ENCODE results near the gene SH2D7. TPM values are rescaled to one million over a fixed set of nuclear protein-coding genes. Genes with fewer than 3 reads are reported as not detected.
A peak's percentile ranks its signal among the peaks of the same experiment; 100 is the strongest.

SH2D7 gene
- total RNA-seq (not detected), total RNA-seq (0 to 0.08 reads per million in 2 donors)

DNA sequence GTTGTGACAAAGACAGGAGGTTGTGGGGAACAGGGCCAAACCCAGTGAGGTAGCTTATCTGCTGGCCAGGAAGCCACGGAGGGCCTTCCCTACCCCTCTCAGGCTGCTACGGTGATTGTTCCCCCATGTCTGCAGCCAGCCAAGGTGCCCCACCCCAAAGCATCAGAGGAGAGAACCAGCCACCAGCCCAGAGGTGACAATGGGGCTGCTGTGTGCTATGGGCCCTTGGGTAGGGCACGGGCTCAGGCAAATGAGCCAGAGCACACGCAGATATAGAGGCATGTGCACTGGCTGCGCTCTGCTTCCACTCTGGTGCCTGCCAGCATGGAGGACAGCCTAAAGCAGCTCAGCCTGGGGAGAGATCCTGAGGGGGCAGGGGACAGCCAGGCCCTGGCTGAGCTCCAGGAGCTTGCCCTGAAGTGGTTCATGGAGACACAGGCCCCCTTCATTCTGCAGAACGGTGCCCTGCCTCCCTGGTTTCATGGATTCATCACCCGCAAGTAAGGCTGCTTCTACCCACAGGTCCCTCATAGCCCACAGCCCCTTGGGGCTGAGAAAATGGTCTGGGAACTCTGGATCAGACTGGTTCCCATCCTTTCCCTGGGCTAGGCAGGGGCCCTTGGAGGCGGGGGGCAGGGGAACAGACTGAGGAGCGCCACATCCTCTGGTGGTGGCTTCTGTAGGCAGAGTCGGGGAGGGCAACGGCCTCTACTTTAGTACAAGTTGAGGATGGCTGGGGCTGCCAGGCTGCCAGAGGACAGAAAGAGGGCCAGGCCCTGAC, at the start of gene SH2D7:
TSS of gene SH2D7 (plus strand) at position 301 of the 781 bp plus-strand sequence. CDS start at position 325, 24 bp downstream.
- H3K9me3 ChIP-seq (ENCODE audit: control insufficient read depth, low read length, poor library complexity, severe bottlenecking), result no peaks in the 10 kb centered on the region
- Mint-ChIP-seq H3K36me3 (ENCODE audit: low read depth) (peaks cover 2% of the 10 kb centered on the region), H3K27me3 (peaks cover 14% of the 10 kb centered on the region), H3K27ac (no peak within 1 kb of the TSS), H3K4me3 (no peak within 1 kb of the TSS), H3K4me1 (peaks cover 5% of the 10 kb centered on the region)
- no peak for ATAC-seq
- DNase-seq, result no peak

GRCh38 chr15:78044407-78045155, 47.8 kb upstream of the SH2D7 start:
- no peaks in the 10 kb centered on the region for H3K27me3 Mint-ChIP-seq
- H3K27ac Mint-ChIP-seq, result no peak overlapping the region
- no peaks in the 10 kb centered on the region for H3K9me3 ChIP-seq (ENCODE audit: control insufficient read depth, low read length, poor library complexity, severe bottlenecking)
- H3K4me3 Mint-ChIP-seq, result peak overlapping the region; percentile 28
- ATAC-seq (peak; percentile 68), DNase-seq (no peak)
- H3K36me3 Mint-ChIP-seq (ENCODE audit: low read depth), result peaks cover 7% of the 10 kb centered on the region
- peaks cover 71% of the 10 kb centered on the region for H3K4me1 Mint-ChIP-seq

- peaks cover 7% of the 10 kb centered on the region for H3K36me3 Mint-ChIP-seq (ENCODE audit: low read depth)
- H3K9me3 ChIP-seq (ENCODE audit: control insufficient read depth, low read length, poor library complexity, severe bottlenecking), result no peaks in the 10 kb centered on the region
- ATAC-seq (no peak), DNase-seq (no peak)
- H3K27me3 Mint-ChIP-seq, result no peaks in the 10 kb centered on the region
- no peak overlapping the region for H3K27ac Mint-ChIP-seq
- H3K4me3 Mint-ChIP-seq, result no peak overlapping the region
- peaks cover 71% of the 10 kb centered on the region for H3K4me1 Mint-ChIP-seq
Measured at GRCh38 chr15:78045189-78045588, 47.2 kb upstream of the SH2D7 start.

- Mint-ChIP-seq H3K36me3 (ENCODE audit: low read depth) (peaks cover 7% of the 10 kb centered on the region), H3K27me3 (no peaks in the 10 kb centered on the region), H3K4me1 (peaks cover 80% of the 10 kb centered on the region), H3K4me3 (peak overlapping the region; percentile 73), H3K27ac (no peak overlapping the region)
- DNase-seq (no peak), ATAC-seq (peak; percentile 10)
- H3K9me3 ChIP-seq (ENCODE audit: control insufficient read depth, low read length, poor library complexity, severe bottlenecking), result no peaks in the 10 kb centered on the region
Measured at GRCh38 chr15:78046796-78047341, 45.5 kb upstream of the SH2D7 start.

- Mint-ChIP-seq H3K4me3 (peak overlapping the region; percentile 73), H3K27ac (no peak overlapping the region), H3K36me3 (ENCODE audit: low read depth) (peaks cover 6% of the 10 kb centered on the region), H3K4me1 (peaks cover 83% of the 10 kb centered on the region), H3K27me3 (no peaks in the 10 kb centered on the region)
- DNase-seq (no peak), ATAC-seq (peak; percentile 25)
- H3K9me3 ChIP-seq (ENCODE audit: control insufficient read depth, low read length, poor library complexity, severe bottlenecking), result no peaks in the 10 kb centered on the region
Measured at GRCh38 chr15:78047761-78048627, 44.4 kb upstream of the SH2D7 start.

GRCh38 chr15:78048628-78048920, 43.8 kb upstream of the SH2D7 start:
- no peak for DNase-seq
- no peaks in the 10 kb centered on the region for H3K9me3 ChIP-seq (ENCODE audit: control insufficient read depth, low read length, poor library complexity, severe bottlenecking)
- no peak overlapping the region for H3K27ac Mint-ChIP-seq
- H3K4me3 Mint-ChIP-seq, result no peak overlapping the region
- H3K36me3 Mint-ChIP-seq (ENCODE audit: low read depth), result peaks cover 9% of the 10 kb centered on the region
- H3K27me3 Mint-ChIP-seq, result no peaks in the 10 kb centered on the region
- no peak for ATAC-seq
- H3K4me1 Mint-ChIP-seq, result peaks cover 84% of the 10 kb centered on the region

DNA sequence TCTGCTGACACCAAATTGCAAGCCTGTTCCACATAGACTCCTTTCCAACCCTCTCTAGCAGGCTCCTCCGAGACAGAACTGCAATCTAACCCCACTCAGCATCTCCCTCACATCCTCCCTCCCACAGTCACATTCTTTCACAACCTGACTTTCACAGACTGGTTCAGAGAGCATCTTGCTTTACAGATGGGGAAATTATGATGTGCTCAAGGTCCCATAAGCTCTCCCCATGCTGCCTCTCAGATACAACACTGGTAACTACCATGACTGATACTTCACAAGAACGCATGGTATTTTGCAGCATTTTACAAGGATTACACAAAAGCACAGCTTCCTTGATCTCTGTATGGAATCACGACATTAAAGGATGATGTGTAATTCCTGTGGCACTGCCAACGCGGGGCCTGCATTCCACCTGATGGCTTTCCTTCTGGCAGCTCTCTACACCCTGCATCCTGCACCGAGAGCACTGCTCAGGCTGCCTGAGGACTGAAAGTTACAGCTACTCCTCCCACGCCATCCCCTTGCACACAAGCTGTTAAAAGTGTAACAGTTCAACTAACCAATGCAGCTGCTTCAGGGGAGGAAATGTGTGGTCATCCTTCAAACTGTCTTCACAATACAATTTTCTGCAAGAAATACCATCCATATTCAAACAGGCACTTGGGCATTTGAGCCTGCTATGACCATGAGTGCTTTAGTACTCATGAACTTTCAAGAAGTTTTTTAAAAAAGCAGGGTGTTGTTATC, 42.5 kb upstream of the SH2D7 start:
- no peaks in the 10 kb centered on the region for H3K9me3 ChIP-seq (ENCODE audit: control insufficient read depth, low read length, poor library complexity, severe bottlenecking)
- DNase-seq (no peak), ATAC-seq (peak; percentile 61)
- Mint-ChIP-seq H3K27ac (no peak overlapping the region), H3K36me3 (ENCODE audit: low read depth) (peaks cover 7% of the 10 kb centered on the region), H3K4me1 (peaks cover 82% of the 10 kb centered on the region), H3K27me3 (no peaks in the 10 kb centered on the region), H3K4me3 (peak overlapping the region; percentile 87)

- Mint-ChIP-seq H3K27ac (no peak overlapping the region), H3K27me3 (no peaks in the 10 kb centered on the region), H3K4me3 (peak overlapping the region; percentile 87), H3K36me3 (ENCODE audit: low read depth) (peaks cover 7% of the 10 kb centered on the region), H3K4me1 (peaks cover 84% of the 10 kb centered on the region)
- H3K9me3 ChIP-seq (ENCODE audit: control insufficient read depth, low read length, poor library complexity, severe bottlenecking), result no peaks in the 10 kb centered on the region
- peak; percentile 57 for ATAC-seq
- no peak for DNase-seq
Measured at GRCh38 chr15:78050441-78050809, 41.9 kb upstream of the SH2D7 start.

DNA sequence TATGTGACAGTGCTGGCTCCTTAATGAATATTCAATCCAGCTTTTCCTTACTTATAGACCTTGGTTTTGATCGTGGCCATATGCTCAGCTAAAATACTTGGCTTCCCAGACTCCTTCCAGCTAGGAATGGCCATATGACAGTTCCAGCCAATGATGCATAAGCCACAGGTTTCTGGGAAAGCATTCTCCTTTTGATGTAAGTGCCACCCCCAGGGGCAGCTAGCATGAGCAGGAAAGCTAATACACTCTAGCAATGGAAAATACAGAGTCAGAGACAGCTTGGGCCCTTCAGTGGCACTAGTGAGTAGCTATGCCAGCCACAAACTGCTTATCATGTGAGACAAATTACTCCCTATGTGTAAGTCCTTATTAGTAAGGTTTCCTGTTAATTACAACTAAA, 41.5 kb upstream of the SH2D7 start:
- ATAC-seq (no peak), DNase-seq (no peak)
- Mint-ChIP-seq H3K27me3 (no peaks in the 10 kb centered on the region), H3K4me3 (peak overlapping the region; percentile 87), H3K27ac (no peak overlapping the region), H3K36me3 (ENCODE audit: low read depth) (peaks cover 7% of the 10 kb centered on the region), H3K4me1 (peaks cover 87% of the 10 kb centered on the region)
- no peaks in the 10 kb centered on the region for H3K9me3 ChIP-seq (ENCODE audit: control insufficient read depth, low read length, poor library complexity, severe bottlenecking)

- no peak overlapping the region for H3K27ac Mint-ChIP-seq
- ATAC-seq, result peak; percentile 10
- no peak for DNase-seq
Measured at GRCh38 chr15:78051596-78051995, 40.8 kb upstream of the SH2D7 start.

GRCh38 chr15:78052001-78052401, 40.4 kb upstream of the SH2D7 start:
- Mint-ChIP-seq H3K4me3 (peak overlapping the region; percentile 73), H3K4me1 (peaks cover 89% of the 10 kb centered on the region), H3K27ac (no peak overlapping the region), H3K27me3 (no peaks in the 10 kb centered on the region), H3K36me3 (ENCODE audit: low read depth) (peaks cover 7% of the 10 kb centered on the region)
- no peaks in the 10 kb centered on the region for H3K9me3 ChIP-seq (ENCODE audit: control insufficient read depth, low read length, poor library complexity, severe bottlenecking)
- ATAC-seq (no peak), DNase-seq (no peak)

More at GRCh38 chr15:78051596-78051995, 40.8 kb upstream of the SH2D7 start:
- no peaks in the 10 kb centered on the region for H3K9me3 ChIP-seq (ENCODE audit: control insufficient read depth, low read length, poor library complexity, severe bottlenecking)
- Mint-ChIP-seq H3K4me1 (peaks cover 89% of the 10 kb centered on the region), H3K4me3 (peak overlapping the region; percentile 73), H3K36me3 (ENCODE audit: low read depth) (peaks cover 7% of the 10 kb centered on the region), H3K27me3 (no peaks in the 10 kb centered on the region)

DNA sequence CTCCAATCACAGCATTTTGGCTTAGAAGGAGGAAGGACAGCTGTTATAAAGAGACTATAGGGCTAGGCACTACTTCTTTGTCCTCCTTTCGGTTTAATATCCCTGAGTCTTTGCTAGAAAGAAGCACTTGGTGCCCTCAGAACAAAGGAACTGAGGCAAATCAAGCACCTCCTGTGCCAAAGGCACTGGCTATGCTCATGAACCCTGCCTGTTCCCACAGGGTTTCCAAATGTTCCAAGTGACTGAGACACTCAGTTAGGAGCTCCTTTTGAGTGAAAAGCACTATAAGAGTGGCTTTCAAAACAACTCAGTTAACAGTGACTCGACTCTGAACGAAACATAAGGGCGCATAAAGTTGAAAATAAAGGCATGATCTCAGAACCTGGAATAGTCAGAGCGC, 39.8 kb upstream of the SH2D7 start:
- H3K4me3 Mint-ChIP-seq, result peak overlapping the region; percentile 73
- H3K36me3 Mint-ChIP-seq (ENCODE audit: low read depth), result peaks cover 7% of the 10 kb centered on the region
- ATAC-seq, result no peak
- H3K4me1 Mint-ChIP-seq, result peaks cover 85% of the 10 kb centered on the region
- no peaks in the 10 kb centered on the region for H3K27me3 Mint-ChIP-seq
- no peak for DNase-seq
- no peaks in the 10 kb centered on the region for H3K9me3 ChIP-seq (ENCODE audit: control insufficient read depth, low read length, poor library complexity, severe bottlenecking)
- H3K27ac Mint-ChIP-seq, result no peak overlapping the region
